HFFc6 (cell line): ENCODE measurements around the gene PGAP3. TPM values are rescaled to one million over a fixed set of nuclear protein-coding genes. Genes with fewer than 3 reads are reported as not detected.
A peak's percentile ranks its signal among the peaks of the same experiment; 100 is the strongest.

ENCODE experiments used
- DNase-seq: peaks from one replicate; pipeline ENCODE4 v3.0.0-alpha.2; 2018
- H3K27ac Mint-ChIP-seq: 2 replicates; pipeline ENCODE4 v1.8.0; 2020; ENCODE audit warnings: mild to moderate bottlenecking, mixed read lengths
- H3K27me3 Mint-ChIP-seq: 2 replicates; pipeline ENCODE4 v1.8.0; 2021; ENCODE audit warnings: mild to moderate bottlenecking, moderate library complexity, mixed read lengths; ENCODE audit not compliant: insufficient read depth
- H3K36me3 Mint-ChIP-seq: 2 replicates; pipeline ENCODE4 v1.8.0; 2021; ENCODE audit warnings: low read depth, mixed read lengths
- H3K4me1 Mint-ChIP-seq: 2 replicates; pipeline ENCODE4 v1.8.0; 2020; ENCODE audit warnings: low read depth, mixed read lengths
- H3K4me3 Mint-ChIP-seq: 2 replicates; pipeline ENCODE4 v1.8.0; 2020; ENCODE audit warnings: mild to moderate bottlenecking, moderate library complexity, mixed read lengths
- H3K9me3 Mint-ChIP-seq: 2 replicates; pipeline ENCODE4 v1.8.0; 2020; ENCODE audit warnings: mild to moderate bottlenecking, mixed read lengths
- total RNA-seq, 6 experiments: library from RNA; stranded (reverse); fragmentation: NEBNext Ultra II Directional; extraction: Animal tissue kit (Norgen Biotek cat#: 25700); gene quantifications; 2 replicates in 1 of 6; 3 replicates in 5 of 6; pipeline ENCODE4 v1.2.3, GENCODE V29; 2021
- TF ChIP-seq, protein P1 (sequence below): fragments of 200-600 bp; sonication (generic); IDR thresholded peaks from 2 replicates; pipeline ENCODE4 v1.5.0; 2021; ENCODE audit warnings: antibody characterized with exemption, mild to moderate bottlenecking

PGAP3 gene
- total RNA-seq, 6 experiments from 2014 or later = 9.9 to 15.5 (median 12.7) TPM

DNA sequence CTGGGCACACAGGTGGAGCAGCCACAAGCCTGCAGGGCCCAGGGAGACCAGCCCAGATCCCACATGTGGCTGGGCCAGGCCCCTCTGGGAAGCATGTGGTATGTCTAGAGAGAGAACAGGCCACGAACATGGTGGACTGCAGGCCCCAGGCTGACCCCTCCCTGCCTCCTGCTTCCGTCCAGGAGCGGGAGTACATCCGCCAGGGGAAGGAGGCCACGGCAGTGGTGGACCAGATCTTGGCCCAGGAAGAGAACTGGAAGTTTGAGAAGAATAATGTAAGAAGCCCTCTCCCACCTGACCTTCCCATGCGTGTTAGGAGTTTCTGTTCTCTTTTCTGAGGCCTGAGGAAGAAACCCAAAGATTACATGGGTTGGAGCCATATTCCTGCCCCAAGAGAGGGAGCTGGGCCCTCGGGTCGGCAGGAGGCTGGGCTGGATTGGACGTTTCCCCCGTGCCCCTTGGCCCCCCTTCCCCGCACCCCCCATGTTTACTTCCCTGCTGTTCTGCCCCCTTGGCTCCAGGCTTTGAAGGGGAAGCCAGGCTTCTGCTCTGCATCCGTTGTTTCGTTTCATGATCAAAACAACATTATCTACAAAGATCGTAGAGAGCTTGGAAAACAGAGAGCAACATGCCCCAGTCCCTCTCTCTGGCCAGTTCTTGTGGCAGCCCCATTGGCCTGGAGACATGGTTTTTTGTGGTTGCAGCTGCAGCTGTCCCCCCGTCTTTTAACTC, 28.4 kb downstream of the PGAP3 start:
- H3K4me1 Mint-ChIP-seq = peaks cover 7% of the 10 kb centered on the region
- H3K9me3 Mint-ChIP-seq = no peaks in the 10 kb centered on the region
- TF ChIP-seq, protein P1, sequence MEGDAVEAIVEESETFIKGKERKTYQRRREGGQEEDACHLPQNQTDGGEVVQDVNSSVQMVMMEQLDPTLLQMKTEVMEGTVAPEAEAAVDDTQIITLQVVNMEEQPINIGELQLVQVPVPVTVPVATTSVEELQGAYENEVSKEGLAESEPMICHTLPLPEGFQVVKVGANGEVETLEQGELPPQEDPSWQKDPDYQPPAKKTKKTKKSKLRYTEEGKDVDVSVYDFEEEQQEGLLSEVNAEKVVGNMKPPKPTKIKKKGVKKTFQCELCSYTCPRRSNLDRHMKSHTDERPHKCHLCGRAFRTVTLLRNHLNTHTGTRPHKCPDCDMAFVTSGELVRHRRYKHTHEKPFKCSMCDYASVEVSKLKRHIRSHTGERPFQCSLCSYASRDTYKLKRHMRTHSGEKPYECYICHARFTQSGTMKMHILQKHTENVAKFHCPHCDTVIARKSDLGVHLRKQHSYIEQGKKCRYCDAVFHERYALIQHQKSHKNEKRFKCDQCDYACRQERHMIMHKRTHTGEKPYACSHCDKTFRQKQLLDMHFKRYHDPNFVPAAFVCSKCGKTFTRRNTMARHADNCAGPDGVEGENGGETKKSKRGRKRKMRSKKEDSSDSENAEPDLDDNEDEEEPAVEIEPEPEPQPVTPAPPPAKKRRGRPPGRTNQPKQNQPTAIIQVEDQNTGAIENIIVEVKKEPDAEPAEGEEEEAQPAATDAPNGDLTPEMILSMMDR = no peak
- no peaks in the 10 kb centered on the region; the same call in 1 of the 2 replicates for H3K27me3 Mint-ChIP-seq
- no peaks in the 10 kb centered on the region for H3K36me3 Mint-ChIP-seq
- no peak overlapping the region for H3K4me3 Mint-ChIP-seq
- H3K27ac Mint-ChIP-seq = no peak overlapping the region
- DNase-seq = no peak

DNA sequence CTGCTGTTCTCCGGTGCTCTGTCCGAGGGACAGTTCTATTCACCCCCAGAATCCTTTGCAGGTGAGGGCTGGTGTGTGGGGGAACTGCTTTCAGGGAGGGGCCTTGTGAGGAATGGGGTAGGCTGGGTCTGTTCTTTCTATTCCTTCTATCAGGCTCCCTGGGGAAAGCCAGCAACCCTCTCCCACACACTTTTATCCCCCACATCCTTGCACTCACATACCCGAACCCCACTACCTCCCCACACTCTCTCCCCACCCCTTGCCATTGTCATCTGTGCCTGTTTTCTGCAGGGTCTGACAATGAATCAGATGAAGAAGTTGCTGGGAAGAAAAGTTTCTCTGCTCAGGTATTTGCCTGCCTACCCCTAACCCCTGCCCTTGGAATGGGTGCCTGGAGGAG, 29.1 kb downstream of the PGAP3 start:
- no peak for DNase-seq
- Mint-ChIP-seq H3K9me3 (no peaks in the 10 kb centered on the region), H3K4me3 (no peak overlapping the region), H3K27me3 (no peaks in the 10 kb centered on the region), H3K36me3 (no peaks in the 10 kb centered on the region), H3K4me1 (peaks cover 4% of the 10 kb centered on the region), H3K27ac (no peak overlapping the region)
- TF ChIP-seq, protein P1 = no peak

DNA sequence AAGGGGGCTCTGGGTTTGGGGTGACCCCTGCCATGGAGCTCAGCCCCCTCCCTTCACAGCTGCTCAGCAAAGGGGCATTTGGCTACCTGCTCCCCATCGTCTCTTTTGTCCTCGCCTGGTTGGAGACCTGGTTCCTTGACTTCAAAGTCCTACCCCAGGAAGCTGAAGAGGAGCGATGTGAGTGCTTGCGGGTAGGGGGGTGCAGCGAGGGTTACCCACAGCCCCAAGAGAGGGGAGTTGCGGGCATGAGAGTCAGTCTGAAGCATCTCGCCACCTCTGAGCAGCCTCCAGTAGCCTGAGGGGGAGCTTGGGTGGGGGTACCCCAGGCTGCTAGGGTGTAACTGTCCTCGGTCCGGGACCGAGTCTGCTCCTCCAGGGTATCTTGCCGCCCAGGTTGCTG, 29.5 kb downstream of the PGAP3 start:
- DNase-seq = no peak
- no peak overlapping the region for H3K4me3 Mint-ChIP-seq
- H3K36me3 Mint-ChIP-seq = no peaks in the 10 kb centered on the region
- peaks cover 6% of the 10 kb centered on the region for H3K4me1 Mint-ChIP-seq
- no peaks in the 10 kb centered on the region for H3K9me3 Mint-ChIP-seq
- H3K27ac Mint-ChIP-seq = no peak overlapping the region
- TF ChIP-seq, protein P1 = no peak
- H3K27me3 Mint-ChIP-seq = no peaks in the 10 kb centered on the region

DNA sequence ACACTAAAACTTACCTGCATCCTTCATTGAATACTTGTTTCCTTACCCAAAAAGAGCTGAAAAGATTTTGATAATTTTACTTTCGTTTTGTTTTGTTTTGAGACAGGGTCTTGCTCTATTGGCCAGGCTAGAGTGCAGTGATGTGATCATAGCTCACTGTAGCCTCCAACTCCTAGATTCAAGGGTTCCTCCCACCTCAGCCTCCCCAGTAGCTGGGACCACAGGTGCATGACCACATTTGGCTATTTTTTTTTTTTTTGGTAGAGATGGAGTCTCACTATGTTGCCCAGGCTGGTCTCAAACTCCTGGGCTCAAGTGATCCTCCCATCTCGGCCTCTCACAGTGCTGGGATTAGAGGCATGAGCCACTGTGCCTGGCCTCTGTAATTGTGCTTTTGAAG, 32.8 kb downstream of the PGAP3 start:
- DNase-seq = no peak
- no peak overlapping the region for H3K4me3 Mint-ChIP-seq
- no peaks in the 10 kb centered on the region for H3K9me3 Mint-ChIP-seq
- TF ChIP-seq, protein P1 = no peak
- no peaks in the 10 kb centered on the region for H3K36me3 Mint-ChIP-seq
- peaks cover 2% of the 10 kb centered on the region; the same call in 1 of the 2 replicates for H3K27me3 Mint-ChIP-seq
- H3K4me1 Mint-ChIP-seq = peaks cover 18% of the 10 kb centered on the region
- no peak overlapping the region for H3K27ac Mint-ChIP-seq

DNA sequence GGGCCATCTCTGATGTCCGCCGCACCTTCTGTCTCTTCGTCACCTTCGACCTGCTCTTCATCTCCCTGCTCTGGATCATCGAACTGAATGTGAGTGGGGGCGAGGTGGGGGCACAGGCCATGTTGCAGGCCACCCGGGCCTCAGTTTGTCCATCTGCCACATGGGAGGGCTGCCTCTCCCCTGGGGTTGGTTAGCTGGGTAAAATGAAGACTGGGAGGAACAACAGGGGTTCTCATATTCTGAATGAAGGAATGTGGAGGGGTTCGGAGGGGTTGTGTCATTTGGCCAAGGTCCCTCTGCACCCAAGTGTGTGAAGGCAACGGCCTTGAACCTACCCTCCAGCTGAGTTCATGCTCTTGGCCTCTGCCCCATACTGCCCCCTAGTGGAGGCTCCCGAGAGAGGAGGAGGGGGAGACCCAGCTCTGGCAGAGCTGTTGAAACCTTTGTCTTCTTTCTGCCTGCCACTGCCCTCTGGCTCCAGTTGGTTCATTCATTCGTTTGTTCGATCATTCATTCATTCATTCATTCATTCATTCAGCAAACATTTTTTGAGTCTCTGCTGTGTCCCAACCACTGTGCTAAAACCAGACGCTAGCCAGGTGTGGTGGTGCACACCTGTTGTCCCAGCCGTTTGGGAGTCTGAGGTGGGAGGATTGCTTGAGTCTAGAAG, 34.1 kb downstream of the PGAP3 start:
- H3K9me3 Mint-ChIP-seq = no peaks in the 10 kb centered on the region
- peaks cover 2% of the 10 kb centered on the region; the same call in 1 of the 2 replicates for H3K27me3 Mint-ChIP-seq
- peaks cover 21% of the 10 kb centered on the region for H3K4me1 Mint-ChIP-seq
- no peaks in the 10 kb centered on the region for H3K36me3 Mint-ChIP-seq
- no peak overlapping the region for H3K4me3 Mint-ChIP-seq
- TF ChIP-seq, protein P1 = peak; percentile 91
- DNase-seq = peak; percentile 19
- no peak overlapping the region for H3K27ac Mint-ChIP-seq
